ENCODE measurements around the gene ESYT1. TPM values are rescaled to one million over a fixed set of nuclear protein-coding genes. Genes with fewer than 3 reads are reported as not detected.

ESYT1 gene
- total and polyA plus RNA-seq, 9 of the 15 experiments (the other 6 are each of a cell fraction or from before 2014, with no cell fraction given), result 132 to 420 (median 164) TPM

GRCh38 chr12:56114084-56114483 is 14.0 kb upstream of the ESYT1 start:
- no TSS peak for BruUV-seq (replicated peaks)
- TF ChIP-seq E2F8 (IDR thresholded peaks at IDR 0.05; ENCODE audit: low read depth, partially characterized antibody) (no peak), HMBOX1 (IDR thresholded peaks at IDR 0.05) (peak; percentile 68), ARID3B (CRISPR knock-in tag; IDR thresholded peaks at IDR 0.05; ENCODE audit: borderline replicate concordance) (no peak), POLR2A (conservative IDR thresholded peaks at IDR 0.05) (peak; percentile 50; the same call in 1 of the 2 replicates), CHCHD3 (CRISPR knock-in tag; IDR thresholded peaks at IDR 0.05) (peak; percentile 76; the same call in 1 of the 2 replicates), SNAPC5 (CRISPR knock-in tag; IDR thresholded peaks at IDR 0.05) (no peak), ZMIZ1 (IDR thresholded peaks at IDR 0.05; ENCODE audit: low read depth in 2 of 2, low read length in 2 of 2) (no peak)
- Histone ChIP-seq H3K9me1 (ENCODE audit: control insufficient read depth, insufficient read depth, low read length) (no peaks in the 10 kb centered on the region), H3K27ac (ENCODE audit: extremely low read depth, low read depth, low read length) (no peak overlapping the region), H3K9ac (ENCODE audit: insufficient read depth in 1 of 2, low read depth in 2 of 2, low read length in 2 of 2) (no peak overlapping the region), H3K27me3 (ENCODE audit: control insufficient read depth in 2 of 2, insufficient read depth in 2 of 2, low read length in 2 of 2) (no peaks in the 10 kb centered on the region), H3K4me1 (replicated peaks in 1 of 2; ENCODE audit: control insufficient read depth in 2 of 2, insufficient read depth in 2 of 2, low read length in 2 of 2) (peaks cover 5 to 10% of the 10 kb centered on the region in 2 experiments), H3K36me3 (ENCODE audit: control insufficient read depth, insufficient read depth, low read length) (peaks cover 63% of the 10 kb centered on the region), H3K4me3 (no peak overlapping the region), H3K9me3 (replicated peaks; ENCODE audit: control insufficient read depth, insufficient read depth, low read depth, low read length) (peaks cover 8% of the 10 kb centered on the region), H3K4me2 (ENCODE audit: insufficient read depth, low read length) (no peak overlapping the region), H2AFZ (ENCODE audit: low read depth, low read length) (no peak overlapping the region), H4K20me1 (replicated peaks; ENCODE audit: control insufficient read depth, insufficient read depth, low read length) (no peaks in the 10 kb centered on the region), H3K79me2 (ENCODE audit: control insufficient read depth, insufficient read depth, low read length) (peaks cover 25% of the 10 kb centered on the region)
- ChIA-PET CTCF (ENCODE audit: low intra/inter-chr PET ratio) (no interaction called here), POLR2A (interaction anchor here (2.1 kb wide), 1 partner anchor 10 kb away, joined by 9 read pairs; the partner anchor contains the start of gene PA2G4)
- FAIRE-seq (no peak), DNase-seq (ENCODE audit: extremely low read depth in 1 of 4, low spot score in 3 of 4) (no peak), ATAC-seq (no peak)
- 100% methylated on average over 1 of the region's 1 CpG for WGBS (ENCODE audit: insufficient coverage, low coverage, missing lambda C conversion rate)
- intact Hi-C loops (cut with micrococcal nuclease), result no loop called here
- in situ Hi-C loops (cut with MboI), result no loop called here

Measured in K562 (cell line).